Measurements from ENCODE around the gene KCTD18.

The KCTD18 gene

DNA sequence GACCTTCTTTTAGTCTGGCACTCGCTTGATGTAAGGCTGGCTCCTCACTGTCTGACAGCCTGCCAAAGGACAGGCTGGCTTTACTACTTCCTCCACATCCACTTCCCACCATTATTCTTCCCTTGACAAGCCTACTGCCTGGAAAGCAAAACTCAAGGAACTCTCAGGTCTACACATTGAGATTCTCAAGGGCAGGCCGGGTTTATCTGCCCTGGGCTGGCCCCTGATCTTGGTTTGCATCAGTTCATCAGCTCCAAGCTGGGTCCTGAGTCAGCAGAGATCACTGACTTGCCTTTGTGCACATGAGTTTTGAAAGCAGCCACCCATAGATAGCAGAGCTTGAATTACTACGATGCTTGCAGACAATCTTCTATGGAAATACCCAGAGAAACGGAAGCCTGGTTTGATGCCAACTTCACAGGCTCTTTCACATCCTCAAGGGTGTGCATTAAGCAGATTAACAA is 53.9 kb downstream of the KCTD18 start:
- no peak for DNase-seq (ENCODE audit: low read depth, low spot score)

DNA sequence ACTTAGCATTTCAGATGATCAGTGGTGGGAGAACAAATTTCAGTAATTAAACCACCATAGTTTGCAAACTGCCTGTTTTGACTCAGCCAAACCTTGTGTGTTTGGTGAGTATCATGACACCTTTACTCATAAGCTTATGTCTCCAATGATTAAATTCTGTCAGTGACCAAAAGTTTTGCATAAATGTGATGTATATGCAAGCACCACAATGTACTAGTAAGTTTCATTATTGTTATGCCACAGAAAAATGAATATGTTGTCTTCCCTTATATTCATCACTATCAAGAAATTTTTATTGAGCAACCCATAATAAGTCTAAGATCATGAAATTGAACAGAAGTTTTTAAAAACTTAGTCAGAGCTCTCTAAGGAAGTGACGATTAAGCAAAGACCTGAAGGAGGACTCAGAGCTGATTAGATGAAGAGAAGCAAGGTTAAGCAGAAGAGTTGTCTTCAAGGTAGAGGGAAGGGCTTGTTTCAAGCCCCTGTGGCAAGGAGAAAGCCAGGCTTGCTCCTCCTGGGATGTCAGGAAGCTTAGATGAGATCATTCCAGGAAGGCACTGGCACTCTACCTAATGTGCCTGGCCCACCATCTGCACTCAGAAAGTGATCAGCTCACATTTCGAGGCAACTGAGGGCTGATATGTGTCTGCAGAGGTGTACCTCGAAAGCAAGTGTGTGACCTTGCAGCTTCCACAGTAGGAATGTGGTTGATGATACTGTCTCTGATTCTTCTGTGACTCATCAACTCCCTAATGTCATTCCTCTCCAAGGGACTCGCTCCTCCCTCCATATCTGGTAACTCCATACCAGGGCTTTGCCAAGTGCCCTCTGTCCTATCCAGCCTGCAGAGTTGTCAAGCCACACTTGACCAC is 54.7 kb downstream of the KCTD18 start:
- DNase-seq (ENCODE audit: low read depth, low spot score): no peak

DNA sequence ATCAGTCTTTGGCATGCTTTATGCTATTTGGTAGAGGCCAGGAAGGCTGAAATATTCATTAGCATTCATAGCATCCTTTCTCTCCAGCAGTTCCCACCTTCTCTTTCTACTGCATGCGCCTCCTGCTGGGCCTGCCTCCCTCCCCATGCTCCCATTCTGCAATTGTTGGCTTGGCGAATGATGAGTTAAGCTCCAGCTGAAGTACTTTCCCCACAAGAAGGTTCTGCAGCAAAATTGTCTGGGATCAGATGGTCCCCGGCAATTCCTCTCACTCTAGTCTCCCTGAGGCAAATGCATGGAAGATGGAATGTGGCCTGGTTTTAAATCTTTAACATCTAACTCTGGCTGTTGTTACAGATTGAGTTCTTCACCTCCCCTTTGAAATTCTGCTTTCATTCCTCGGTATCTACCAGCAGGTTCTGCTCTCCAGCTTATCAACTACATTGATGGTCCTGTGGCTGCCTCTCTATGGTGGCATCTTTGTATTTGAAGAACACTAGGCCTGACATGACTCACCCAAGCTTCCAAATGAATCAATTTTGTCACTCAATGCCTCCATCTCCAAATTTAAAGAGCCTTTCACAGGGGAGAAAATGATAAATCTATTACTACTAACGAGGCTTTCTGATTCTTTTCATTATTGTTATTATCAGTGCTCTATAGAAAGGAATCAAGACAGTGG is 55.9 kb downstream of the KCTD18 start:
- no peak for DNase-seq (ENCODE audit: low read depth, low spot score)

DNA sequence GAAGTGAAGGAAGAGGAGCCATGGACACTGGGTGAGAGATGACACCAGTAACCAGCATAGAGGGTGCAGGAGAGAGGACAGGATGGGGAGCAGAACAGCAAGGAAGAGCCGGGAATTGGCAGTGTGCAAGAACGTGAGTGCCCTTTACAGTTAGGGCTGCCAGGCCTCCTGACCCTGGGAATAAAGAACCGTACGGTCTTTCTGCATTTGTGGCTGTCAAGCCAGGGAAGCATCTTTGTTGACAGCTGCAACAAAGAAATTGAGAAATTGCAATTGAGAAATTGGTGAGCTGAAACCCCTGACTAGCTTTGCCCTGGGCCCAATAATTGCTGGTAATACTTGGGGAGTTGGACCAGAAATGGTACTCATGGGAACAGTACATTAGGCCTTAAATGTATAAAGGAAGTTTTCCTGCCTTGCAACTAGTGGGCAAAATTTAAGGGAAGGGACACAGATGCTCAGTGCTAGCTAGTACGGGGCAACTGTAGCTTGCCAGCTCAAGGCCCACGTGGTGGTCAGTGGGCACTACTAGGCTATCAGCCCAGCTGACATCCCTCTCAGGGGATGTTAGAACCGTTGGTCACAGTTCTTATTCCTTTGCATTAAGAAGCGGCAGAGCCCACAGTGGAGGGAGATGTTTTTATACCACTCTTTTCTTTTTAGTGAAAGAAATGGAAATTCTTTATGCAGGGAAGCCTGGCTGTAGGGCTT is 56.6 kb downstream of the KCTD18 start:
- no peak for DNase-seq (ENCODE audit: low read depth, low spot score)

DNA sequence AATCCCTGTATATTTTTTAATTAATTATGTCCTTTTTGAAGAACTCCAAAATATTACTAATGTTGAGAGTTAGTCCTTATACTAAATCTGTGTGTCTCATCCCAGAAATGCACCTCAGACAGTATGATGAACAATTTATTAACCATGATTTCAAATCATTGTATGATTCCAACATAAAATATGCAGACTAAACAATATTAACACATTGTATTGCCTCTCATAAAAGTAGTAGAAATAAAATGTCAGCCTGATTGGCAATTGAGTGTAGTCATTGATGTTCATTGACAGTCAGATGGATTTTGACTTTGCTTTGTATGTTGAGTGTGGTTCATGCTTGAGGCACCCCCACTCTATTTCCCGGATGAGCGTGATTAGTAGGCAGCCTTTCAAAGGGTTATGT is 57.5 kb downstream of the KCTD18 start:
- DNase-seq (ENCODE audit: low read depth, low spot score): no peak

DNA sequence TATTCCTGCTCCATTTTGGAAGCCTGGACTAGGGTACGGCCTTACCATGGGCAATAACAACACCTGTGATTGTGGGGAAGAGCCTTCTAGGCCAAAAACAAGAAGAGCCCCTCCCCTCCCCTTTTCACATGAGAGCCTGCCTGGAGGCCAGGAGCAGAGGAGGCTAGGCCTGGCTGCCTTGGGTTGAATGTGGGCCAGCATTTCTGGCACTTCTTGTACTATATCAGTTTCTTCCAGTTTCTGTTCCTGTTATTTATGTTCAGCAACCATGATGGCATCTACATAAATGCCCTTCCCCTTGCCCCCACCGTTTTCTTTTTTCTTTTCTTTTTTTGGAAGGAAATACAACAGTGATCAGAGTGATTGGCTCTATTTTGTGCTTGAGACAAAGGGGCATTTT is 58.4 kb downstream of the KCTD18 start:
- DNase-seq (ENCODE audit: low read depth, low spot score): no peak

DNA sequence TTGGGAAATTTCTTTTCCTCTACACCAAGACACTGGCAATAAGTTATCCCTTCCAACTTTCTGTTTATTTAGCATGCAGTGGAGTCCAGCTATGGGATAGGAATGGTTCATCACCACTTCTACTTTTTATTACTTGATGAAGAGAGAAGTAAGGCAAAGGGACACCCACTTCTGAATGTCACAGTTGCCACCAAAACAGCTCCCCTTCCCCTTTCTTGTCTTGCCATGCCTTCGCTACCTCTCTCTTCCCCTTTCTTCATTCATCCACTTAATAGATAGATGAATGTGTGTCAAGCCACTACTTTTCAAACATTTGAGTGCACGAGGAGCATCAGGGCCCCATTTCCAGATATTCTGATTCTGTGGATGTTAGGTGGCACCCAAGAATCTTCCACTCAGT is 59.6 kb downstream of the KCTD18 start:
- no peak for DNase-seq (ENCODE audit: low read depth, low spot score)

DNA sequence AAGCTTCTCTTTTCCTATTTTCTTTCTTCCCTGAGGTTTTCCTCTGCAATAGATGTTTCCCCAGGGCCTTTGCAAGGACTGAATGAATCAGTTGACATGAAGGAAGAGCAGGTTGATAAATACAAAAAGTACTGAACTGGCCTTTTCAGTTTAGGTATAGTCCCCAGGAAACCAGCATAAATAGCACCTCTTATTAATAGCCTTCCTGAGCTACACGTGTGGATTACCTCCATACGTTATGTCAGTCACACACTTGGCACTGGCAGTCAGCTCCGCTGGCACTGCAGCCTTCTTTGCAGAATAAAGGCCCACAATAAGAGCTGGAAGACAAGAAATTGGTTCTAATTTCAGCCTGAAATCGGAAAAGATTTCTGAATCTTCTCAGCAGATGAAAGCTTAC is 60.7 kb downstream of the KCTD18 start:
- no peak for DNase-seq (ENCODE audit: low read depth, low spot score)

DNA sequence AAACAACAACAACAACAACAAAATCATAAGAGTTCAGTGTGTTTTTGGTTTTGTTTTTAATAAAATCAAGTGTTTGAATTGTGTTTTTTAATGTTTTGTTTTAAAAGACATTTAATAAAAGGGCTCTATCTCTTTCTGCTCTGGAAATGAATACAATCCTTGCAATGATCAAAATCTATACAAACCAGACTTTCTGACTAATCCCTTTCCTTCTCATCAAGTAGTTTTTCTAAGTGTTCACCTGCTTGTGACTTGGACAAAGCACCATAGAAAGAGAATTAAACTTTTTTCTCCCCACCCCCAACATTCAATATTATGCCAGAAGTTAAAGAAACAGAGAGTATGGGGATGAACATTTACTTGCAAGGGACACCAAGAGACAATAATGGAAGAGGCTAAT is 61.4 kb downstream of the KCTD18 start:
- no peak for DNase-seq (ENCODE audit: low read depth, low spot score)

DNA sequence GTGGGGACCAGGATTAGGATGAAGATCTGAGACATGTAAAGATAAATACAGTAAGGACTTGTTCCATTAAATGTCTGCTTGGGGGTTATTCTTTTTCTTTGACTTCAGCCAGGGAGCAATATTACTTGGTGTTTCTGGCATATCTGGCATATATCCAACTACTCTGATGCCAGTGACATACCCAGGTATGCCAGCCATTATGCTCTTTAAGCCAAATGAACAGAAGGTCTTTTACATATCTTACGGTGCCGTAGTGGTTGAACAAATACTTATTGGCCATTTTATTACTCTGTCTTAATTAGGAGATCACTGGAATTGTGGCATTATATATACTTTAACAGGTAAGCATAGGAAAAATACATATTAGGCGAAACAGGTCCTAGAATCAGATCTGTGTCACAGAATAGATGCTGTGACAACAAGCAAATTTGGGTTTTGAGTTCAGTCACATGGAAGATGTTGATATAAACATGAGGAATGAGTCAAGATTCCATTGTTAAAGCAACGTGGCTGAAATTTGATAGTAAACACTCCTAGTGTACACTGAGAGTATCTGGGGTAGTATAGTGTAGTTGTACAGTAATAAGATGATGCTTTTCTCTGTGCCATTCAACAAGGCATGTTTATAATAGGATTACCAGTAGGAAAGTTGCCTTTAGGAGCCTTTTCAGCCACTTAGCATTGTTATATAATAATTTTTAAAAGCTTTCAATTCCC is 62.6 kb downstream of the KCTD18 start:
- DNase-seq (ENCODE audit: low read depth, low spot score): no peak

DNA sequence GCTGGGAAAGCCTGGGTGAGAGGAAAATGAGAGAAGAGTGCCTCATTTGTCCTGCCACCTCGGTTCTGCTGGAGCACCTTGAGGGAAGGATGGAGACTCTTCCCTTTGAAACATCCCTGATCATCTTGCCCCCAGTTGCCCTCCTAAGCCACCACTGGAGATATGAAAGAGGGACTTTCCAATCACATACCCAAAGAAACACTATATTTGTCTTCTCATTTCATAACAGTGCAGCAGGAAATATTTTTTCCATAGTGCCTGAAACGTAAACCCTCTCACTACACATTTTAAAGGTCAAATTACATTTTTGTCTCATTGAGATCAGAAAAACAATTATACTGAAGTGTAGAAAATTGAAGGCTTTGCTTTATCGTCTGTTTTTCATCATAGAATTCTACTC is 63.3 kb downstream of the KCTD18 start:
- DNase-seq (ENCODE audit: low read depth, low spot score): no peak

DNA sequence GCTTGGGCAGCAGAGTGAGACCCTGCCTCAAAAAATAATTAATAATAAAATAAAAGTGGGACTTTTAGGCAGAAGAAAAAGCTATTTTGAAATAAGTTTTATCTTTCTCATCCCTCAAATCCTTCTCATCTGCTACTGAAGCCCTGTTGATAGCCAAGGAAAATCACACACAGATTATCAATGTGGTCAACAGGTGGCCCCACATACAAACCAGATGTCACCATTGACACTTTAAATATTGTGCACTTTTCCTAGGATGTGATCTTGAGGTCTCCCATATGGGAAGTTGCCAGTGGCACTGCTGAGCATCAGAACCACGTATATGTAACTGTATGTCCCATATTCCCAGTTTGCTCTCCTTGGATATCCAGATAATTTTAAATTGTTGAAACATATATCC is 64.6 kb downstream of the KCTD18 start:
- DNase-seq (ENCODE audit: low read depth, low spot score): no peak

DNA sequence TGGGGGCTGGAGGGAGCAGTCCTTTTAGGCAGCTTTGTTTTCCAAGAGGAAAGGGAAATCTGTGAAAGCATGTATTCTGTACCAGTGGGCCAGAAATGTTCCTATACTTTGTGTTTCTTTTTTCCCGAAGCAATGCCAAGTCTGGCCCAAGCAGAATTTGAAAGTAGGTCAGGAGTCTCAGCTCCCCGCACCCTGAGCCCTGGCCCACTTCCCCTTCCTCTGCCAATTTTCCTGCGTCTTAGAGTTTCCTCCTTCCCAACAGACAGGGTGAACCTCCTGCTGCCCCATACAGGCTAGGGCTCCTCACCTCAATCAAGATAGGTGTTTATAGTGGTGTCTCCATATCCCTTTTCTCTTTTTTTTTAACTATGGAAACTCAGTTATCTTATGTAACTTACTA is 65.3 kb downstream of the KCTD18 start:
- no peak for DNase-seq (ENCODE audit: low read depth, low spot score)

DNA sequence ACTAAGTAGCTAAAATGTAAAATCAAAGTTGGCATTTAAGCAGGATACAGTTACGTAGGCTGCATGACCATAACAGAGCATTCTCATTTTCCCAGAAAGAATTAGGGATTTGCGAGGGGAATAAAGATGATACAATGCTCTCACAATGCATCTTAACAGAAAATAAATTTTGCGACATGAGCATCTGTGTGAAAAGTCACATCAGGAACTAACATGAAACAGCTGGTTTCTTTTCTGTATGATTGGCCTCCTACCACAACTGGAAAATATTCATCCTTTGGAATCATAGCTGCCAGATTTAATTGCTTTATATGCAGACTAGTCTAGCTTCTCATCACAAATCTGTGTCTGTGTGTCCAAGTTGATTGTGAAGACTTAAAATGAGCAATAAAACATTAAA is 66.0 kb downstream of the KCTD18 start:
- no peak for DNase-seq (ENCODE audit: low read depth, low spot score)

DNA sequence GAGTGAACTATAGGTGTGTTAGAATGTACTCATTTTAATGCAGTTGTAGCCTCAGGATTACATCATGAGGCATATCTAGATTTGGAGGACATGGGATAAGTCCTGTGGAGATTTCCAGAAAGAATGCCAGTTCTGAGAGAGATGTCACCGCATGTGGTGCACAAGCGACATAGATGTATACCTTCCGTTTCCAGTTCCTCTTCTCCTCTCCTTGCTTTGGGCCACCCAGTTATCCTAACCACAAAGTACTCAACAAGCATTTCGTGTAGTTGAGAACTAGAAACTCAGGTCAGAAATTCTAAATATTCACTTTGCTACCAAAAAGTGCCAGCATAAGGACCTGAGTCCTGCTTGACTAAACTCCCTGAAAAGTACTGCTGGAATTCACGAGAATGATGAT is 66.5 kb downstream of the KCTD18 start:
- DNase-seq (ENCODE audit: low read depth, low spot score): no peak

DNA sequence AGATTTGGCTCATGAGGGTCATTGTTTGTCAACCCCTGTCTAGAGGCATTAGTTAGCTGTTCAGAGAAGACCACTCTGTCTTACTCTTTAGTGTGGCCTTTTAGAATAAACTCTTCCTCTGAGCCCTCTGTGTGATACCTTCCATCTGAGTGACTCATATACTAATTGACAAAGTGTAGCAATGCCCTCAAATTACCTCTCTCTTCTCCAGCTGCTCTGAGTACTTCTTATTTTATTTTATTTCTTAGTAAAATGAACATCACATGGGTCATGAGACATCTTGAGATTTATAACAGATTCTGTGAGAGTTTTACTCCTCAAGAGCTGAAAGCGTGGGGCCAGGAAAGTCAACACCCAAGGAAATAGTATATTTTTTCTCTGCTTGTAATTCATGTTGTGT is 67.4 kb downstream of the KCTD18 start:
- DNase-seq (ENCODE audit: low read depth, low spot score): peak; percentile 10

DNA sequence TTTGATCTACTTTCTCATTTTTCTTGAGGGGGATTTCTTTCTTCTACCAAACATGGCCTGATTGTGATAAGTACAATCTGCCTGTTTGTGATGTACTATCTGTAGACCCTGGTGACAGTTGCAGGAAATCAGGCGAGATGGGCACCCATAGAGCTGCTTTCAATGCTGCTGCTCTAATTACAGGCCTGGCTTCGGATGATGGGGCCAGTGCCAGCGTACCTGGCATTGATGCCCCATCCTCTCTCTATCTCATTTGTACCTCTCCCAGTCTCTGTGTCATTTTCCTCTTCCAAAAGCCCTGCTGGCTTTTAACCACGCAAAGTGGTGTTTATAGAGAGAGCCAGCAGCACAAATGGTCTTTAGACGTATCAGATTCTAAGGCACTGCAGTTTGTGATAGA is 69.9 kb downstream of the KCTD18 start:
- DNase-seq (ENCODE audit: low read depth, low spot score): no peak
